AG04450 (cell line): ENCODE measurements around the gene PITPNM1. TPM values are rescaled to one million over a fixed set of nuclear protein-coding genes. Genes with fewer than 3 reads are reported as not detected.

Experiments used
- CTCF ChIA-PET: fragments of 300-600, 350-600 bp; formaldehyde crosslinking; extraction: SDS; loops from one replicate; lab custom pipeline; 2022; ENCODE audit warnings: antibody characterized with exemption, inconsistent platforms; lab: Charles Lee
- POLR2A ChIA-PET: fragments of 350-600 bp; formaldehyde crosslinking; extraction: SDS; loops from one replicate; lab custom pipeline; 2021; ENCODE audit warnings: antibody characterized with exemption, inconsistent platforms; lab: Yijun Ruan, JAX
- DNase-seq: peaks from one replicate; pipeline ENCODE4 v3.0.0-alpha.2; 2011; ENCODE audit warnings: low read depth, low spot score
- H3K27ac ChIP-seq: one replicate; pipeline ENCODE4 v1.5.1; 2012; ENCODE audit warnings: low read depth, low read length, control low read depth
- H3K27me3 ChIP-seq: one replicate; pipeline ENCODE4 v1.6.0; 2012; ENCODE audit warnings: low read length; ENCODE audit not compliant: control insufficient read depth, insufficient read depth
- H3K4me3 ChIP-seq: 2 replicates; pipeline ENCODE4 v1.5.1; 2011; ENCODE audit warnings: mild to moderate bottlenecking, low read depth, low read length, control low read depth
- H3K9me3 ChIP-seq: 2 replicates; pipeline ENCODE4 v1.5.1; 2012; ENCODE audit warnings: low read length; ENCODE audit not compliant: control insufficient read depth, insufficient read depth
- CTCF ChIP-seq: IDR thresholded peaks from 2 replicates; pipeline ENCODE4 v1.5.1; 2011; ENCODE audit warnings: low read depth, low read length, control low read depth, inconsistent platforms
- polyA plus RNA-seq: library from polyadenylated mRNA; depleted of rRNA; stranded (reverse); fragments of >200 nt; gene quantifications from 2 replicates; pipeline ENCODE4 v1.2.3, GENCODE V29; 2011

Gene PITPNM1
- polyA plus RNA-seq, 1 experiment, result 6.4 TPM

GRCh38 chr11:67539550-67539949, 34.4 kb upstream of the PITPNM1 start:
- Histone ChIP-seq H3K27me3 (no peaks in the 10 kb centered on the region), H3K4me3 (no peak overlapping the region), H3K27ac (no peak overlapping the region), H3K9me3 (peaks cover 4% of the 10 kb centered on the region; the same call in 1 of the 2 replicates)
- ChIA-PET CTCF (no interaction called here), POLR2A (no interaction called here)
- DNase-seq, result no peak
- TF ChIP-seq CTCF, result no peak

DNA sequence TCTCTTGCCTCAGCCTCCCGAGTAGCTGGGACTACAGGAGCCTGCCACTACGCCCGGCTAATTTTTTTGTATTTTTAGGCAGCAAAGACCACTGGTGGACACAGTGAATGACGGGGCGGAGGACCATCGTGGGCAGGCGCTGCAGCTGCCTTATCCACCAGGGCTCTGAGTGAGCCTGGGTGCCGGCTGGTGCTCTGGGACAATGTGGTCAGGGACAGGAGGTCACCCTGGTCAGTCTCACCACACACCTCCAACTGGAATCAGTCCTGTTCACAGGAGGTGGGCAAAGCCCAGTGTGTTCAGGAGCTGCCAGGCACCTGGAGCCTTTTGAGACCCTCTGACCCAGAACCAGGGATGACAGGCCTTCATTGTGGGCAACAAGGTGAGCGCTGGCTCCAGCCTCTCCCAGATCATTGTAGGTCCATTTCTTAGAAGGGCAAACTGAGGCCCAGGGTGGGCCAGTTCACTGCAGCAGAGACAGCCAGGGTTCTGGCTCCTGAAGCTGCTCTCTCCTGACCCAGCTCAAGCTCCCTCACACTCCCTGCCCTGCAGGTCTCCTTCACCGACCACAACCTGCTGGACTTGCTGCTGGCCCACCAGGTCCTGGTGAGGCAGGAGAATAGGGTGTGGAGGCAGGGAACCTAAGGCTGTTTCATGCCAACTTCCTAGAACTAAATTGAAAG, 33.8 kb upstream of the PITPNM1 start:
- no peak for TF ChIP-seq CTCF
- peaks cover 5% of the 10 kb centered on the region; the same call in 1 of the 2 replicates for H3K9me3 ChIP-seq
- ChIA-PET POLR2A (no interaction called here), CTCF (no interaction called here)
- no peak overlapping the region for H3K27ac ChIP-seq
- H3K27me3 ChIP-seq, result no peaks in the 10 kb centered on the region
- no peak for DNase-seq
- H3K4me3 ChIP-seq, result no peak overlapping the region

- no peaks in the 10 kb centered on the region for H3K27me3 ChIP-seq
- CTCF ChIA-PET, result no interaction called here
- no peak overlapping the region for H3K27ac ChIP-seq
- no peak overlapping the region for H3K4me3 ChIP-seq
- peaks cover 10% of the 10 kb centered on the region for H3K9me3 ChIP-seq
- TF ChIP-seq CTCF, result no peak
- POLR2A ChIA-PET, result no interaction called here
- DNase-seq, result no peak
These were observed 33.1 kb upstream of the PITPNM1 start for GRCh38 chr11:67538306-67538705.

DNA sequence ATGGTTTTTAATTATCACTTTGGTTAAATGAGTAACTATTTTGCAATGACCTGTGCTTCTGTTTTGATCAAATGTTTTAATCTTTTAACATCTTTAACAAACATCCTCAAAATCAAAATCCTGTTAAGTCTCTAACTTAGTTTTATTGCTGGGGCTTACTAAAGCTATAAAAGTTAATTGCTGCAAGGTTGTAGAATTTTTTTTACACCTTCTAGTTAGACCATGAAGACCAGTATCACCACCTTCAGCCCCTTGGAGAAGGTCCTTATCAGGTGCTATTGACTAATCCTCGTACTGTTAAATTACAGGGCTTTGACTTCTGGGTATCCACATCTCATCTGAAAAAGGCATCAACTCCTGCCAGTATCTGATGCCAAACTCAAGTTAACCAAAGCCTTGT, 30.4 kb upstream of the PITPNM1 start:
- peaks cover 10% of the 10 kb centered on the region for H3K9me3 ChIP-seq
- ChIA-PET POLR2A (no interaction called here), CTCF (no interaction called here)
- no peak for TF ChIP-seq CTCF
- no peak for DNase-seq
- no peak overlapping the region for H3K27ac ChIP-seq
- peaks cover 5% of the 10 kb centered on the region for H3K27me3 ChIP-seq
- H3K4me3 ChIP-seq, result no peak overlapping the region

GRCh38 chr11:67534070-67534679, 29.0 kb upstream of the PITPNM1 start:
- Histone ChIP-seq H3K9me3 (peaks cover 10% of the 10 kb centered on the region), H3K27ac (no peak overlapping the region), H3K4me3 (no peak overlapping the region), H3K27me3 (peaks cover 8% of the 10 kb centered on the region)
- CTCF ChIA-PET, result no interaction called here
- no peak for DNase-seq
- POLR2A ChIA-PET, result no interaction called here
- no peak for TF ChIP-seq CTCF
